Activated T-cell treated with anti-CD3 and anti-CD28 coated beads for 48 hours (primary cell): ENCODE measurements around the gene GOLGA2.

Experiments
- DNase-seq: peaks from one replicate; pipeline ENCODE4 v3.0.0-alpha.2; 2020; ENCODE audit warnings: low read depth

The GOLGA2 gene

GRCh38 chr9:128213746-128214497 lies 61.9 kb downstream of the GOLGA2 start:
- DNase-seq, result no peak

- DNase-seq, result no peak
These were observed 63.9 kb downstream of the GOLGA2 start for GRCh38 chr9:128211981-128212281.

DNA sequence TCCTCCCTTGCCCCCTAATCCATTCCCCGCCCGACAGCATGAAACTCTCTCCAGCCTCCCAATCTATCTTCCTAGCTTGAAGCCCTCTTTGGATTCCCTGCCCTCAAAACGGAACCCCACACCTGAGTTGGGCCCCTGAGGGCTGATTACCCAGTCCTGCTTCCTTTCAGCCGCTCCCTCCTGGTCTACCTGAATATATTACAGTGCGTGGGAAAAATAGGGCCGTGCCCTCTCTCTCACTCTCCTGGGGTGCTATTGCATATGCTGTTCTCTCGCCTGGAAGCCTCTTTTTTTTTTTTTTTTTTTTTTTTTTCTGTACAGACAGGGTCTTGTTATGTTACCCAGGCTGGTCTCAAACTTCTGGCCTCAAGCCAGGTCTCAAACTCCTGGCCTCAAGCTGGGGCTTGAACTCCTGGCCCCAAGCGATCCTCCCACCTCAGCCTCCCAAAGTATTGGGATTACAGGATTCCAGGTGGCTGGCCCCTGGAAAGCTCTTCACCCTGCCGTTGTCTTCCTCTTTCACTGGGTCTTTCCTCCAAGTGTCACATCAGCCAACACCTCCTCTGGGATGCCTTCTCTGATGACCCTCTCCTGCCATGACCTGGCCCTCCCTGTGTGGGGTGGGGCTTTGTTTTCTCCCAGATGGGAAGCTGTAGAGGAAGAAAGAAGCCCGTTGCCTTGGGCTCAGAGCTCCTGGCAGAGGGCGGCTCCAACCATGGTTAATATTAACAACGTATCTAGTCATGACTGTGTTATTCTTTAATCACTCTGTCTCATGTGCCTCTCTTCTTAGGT lies 64.4 kb downstream of the GOLGA2 start:
- no peak for DNase-seq

DNA sequence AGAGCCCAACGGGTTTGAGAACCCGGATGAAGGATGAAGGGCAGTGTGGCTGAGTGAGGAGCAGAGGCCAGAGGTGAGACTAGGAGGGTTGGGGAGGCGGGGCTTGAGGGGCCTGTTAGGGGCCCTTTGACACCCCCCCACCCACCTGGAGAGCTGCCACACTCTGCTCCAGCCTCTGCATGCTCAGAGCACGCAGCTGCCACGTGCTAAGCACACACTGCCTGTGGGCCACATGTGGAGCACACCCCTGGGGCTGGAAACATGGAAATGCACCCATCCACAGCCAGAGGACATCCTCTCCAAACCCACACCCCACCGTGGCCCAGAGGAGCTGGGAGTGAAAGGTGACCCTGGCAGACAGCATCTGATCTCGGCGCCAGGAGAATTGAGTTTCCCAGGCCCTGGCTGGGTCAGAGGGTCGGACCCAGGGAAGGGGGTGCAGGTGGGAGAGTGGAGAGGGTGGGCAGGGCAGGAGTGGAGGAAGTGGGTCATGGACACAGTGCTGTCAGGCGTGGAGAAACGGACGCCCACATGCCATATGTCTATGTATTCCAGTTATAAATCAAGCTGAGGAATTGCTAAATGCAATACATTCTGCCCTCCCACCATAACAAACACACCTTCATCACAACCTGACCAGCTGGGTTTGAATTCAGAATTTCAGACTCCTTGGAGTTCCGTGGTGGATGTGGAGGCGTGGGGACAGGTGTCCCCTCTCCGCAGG lies 66.7 kb downstream of the GOLGA2 start:
- no peak for DNase-seq

- DNase-seq, result no peak
These were observed 67.4 kb downstream of the GOLGA2 start for GRCh38 chr9:128208386-128208785.

DNA sequence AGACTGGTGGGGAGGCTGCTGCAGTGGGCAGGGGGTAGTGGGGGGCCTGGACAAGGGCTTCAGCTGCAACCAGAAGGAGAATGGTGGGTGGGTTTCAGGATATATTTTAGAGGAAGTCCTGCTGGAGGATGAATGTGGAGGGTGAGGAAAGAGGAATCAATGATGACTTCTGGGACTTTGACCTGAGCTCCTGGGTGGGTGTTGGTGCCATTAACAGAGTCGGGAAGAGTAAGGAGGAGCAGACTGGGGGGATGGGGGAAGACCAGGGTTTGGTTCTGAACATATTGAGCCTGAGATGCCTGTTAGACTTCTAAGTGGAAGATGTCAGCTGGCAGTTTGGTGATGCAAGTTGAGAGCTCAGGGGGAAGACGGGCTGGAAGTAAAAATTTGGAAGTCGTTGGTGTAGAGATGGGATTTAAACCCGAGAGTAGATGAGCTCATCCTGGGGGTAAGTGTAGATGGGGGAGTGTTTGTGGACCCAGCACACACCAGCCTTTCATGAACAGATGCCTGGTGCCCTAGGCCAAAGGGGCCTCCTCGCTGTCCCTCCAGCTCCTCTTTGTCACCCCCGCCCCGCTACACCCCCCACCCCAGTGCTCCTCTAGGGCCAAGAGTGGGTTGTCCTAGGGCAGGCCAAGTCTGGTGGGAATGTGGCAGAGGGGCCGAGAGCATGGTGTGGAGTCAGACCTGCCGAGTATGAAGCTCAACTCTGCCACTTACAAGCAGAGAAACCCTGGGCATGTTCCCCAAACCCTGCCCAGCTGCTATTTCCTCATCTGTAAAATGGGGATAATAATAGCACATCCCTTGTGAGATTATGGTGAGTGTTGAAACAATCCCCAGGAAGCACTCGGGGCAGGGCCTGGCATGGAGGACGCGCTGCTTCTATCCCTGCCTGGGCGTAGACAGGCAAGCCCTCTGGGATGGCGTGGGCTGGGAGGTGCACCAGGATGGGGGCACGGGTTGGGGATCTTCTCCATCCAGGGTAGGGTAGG lies 68.6 kb downstream of the GOLGA2 start:
- no peak for DNase-seq

- DNase-seq, result no peak
These were observed 69.3 kb downstream of the GOLGA2 start for GRCh38 chr9:128206484-128206883.
